ENCODE results near the gene LCLAT1. TPM values are rescaled to one million over a fixed set of nuclear protein-coding genes. Genes with fewer than 3 reads are reported as not detected.
"Not testable (repeated sequence)": the region's sequence is repeated elsewhere in the genome, so short reads cannot be mapped to it uniquely, and the experiment has no call there.

The LCLAT1 gene
- total RNA-seq, 1 donor from 2014 or later = 21.8 TPM

- intact Hi-C loops (cut with micrococcal nuclease) = loop anchor here (1.0 to 10.0 kb wide), 3 partner anchors 37 to 876 kb away; partner anchors contain the start of gene EHD3
These were observed 1.8 kb downstream of the LCLAT1 start for GRCh38 chr2:30448866-30449265.

DNA sequence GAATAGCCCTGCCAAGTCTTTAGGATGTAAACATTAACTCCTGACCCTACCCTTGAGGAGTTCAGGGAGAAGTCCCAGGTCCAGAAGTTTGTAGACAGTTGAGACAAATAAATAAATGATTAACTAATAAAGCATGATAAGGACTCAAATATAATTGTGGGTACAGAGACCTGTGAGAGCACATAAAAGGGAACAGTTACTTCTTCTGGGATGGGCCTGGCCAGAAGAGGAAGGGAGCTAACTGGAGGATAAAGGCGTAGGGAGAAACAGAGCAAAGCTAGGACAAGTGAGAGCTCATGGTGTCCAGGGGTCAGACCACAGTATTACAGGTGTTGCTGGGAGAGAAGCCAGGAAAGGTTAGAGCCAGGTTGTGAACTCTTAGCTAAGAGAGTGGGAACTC, 3.0 kb downstream of the LCLAT1 start:
- intact Hi-C loops (cut with micrococcal nuclease) = no loop called here

DNA sequence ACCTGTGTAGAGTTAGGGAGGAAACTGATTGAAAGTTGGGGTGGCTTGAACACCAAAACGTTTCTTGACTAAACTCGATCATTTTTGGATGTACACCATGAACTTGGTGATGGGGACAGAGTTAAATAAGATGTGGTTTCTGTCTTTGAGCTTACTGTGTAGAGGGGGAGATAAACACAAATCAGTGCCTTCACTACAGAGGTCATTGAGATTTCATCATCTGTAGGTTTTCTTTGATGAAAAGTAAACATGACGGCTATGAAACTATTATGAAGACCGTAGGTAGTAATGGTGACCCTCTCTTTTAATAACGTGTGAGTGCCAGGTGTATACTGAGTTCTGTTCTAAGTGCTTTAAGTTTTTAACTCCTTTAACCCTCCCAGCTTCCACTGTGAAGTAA, 6.5 kb downstream of the LCLAT1 start:
- intact Hi-C loops (cut with micrococcal nuclease) = no loop called here

DNA sequence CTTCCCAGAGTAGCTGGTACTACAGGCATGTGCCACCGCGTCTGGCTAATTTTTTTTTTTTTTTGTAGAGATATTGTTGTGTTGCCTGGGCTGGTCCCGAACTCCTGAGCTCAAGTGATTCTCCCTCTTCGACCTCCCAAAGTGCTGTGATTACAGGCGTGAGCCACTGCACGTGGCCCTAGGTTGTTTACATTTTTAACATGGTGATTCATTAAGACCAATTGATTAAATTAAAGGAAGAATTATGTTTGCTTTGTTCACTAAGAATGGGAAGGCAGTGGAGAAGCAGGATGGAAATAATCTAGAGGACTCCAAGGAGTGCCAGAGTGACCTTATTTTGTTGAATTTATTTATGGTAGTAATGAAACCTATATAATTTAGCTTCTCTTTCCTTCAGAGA, 7.5 kb downstream of the LCLAT1 start:
- intact Hi-C loops (cut with micrococcal nuclease) = no loop called here

- intact Hi-C loops (cut with micrococcal nuclease) = no loop called here
These were observed 8.2 kb downstream of the LCLAT1 start for GRCh38 chr2:30455114-30455738.

GRCh38 chr2:30456106-30456505, 9.1 kb downstream of the LCLAT1 start:
- intact Hi-C loops (cut with micrococcal nuclease) = no loop called here

DNA sequence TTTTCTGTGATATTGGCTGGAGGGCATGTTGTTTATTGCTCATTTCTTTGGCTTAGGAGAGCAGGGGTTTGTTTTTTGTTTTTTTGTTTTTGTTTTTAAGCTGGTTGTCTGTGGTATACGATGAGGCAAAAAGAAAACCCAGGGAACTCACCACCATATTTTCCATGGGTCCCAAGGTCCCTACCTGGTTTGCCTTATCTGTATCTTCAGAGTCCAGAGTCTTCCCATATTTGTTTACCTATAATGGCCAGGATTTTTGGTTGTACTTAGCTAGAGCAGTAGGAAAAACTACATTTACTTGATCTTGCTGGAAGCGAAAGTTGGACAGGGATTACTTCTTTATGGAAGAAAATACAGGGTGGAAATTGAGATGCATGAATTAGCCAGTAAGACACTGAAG, 9.5 kb downstream of the LCLAT1 start:
- intact Hi-C loops (cut with micrococcal nuclease) = no loop called here

DNA sequence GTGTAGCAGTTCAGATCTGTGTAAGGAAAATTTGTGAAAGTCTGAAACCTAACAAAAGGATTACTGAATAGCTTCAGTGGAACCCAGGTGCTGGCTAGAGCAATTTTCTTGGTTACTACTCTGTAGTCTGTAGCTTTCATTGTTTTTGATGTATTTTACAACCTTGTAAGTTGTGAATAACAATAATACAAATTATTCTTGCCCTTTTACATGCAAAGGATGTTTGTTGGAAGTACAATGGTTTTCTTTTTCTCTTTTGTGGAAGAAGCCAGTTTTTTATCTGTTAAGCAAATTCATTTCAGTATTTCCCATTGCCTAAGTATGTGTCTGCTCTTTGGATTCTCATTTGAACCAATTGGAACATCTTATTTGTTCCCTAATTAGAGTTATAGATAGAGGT, 10.2 kb downstream of the LCLAT1 start:
- intact Hi-C loops (cut with micrococcal nuclease) = no loop called here

GRCh38 chr2:30459140-30459539, 12.1 kb downstream of the LCLAT1 start:
- intact Hi-C loops (cut with micrococcal nuclease) = no loop called here

GRCh38 chr2:30462131-30462857, 15.2 kb downstream of the LCLAT1 start:
- intact Hi-C loops (cut with micrococcal nuclease) = no loop called here

DNA sequence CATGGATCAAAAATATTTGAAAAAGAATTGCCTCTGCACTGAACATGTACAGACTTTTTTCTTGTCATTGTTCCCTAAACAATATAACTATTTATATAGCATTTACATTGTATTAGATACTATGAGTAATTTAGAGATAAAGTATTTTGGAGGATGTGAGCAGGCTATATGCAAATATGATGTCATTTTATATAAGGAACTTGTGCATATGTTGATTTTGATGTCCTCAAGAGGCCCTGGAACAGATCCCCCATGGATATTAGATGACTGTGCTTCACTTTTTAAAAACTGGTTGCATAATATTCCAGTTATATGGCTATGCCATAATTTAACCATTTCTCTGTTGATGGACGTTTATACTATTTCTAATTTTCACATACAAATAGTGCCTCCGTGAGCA, 16.5 kb downstream of the LCLAT1 start:
- intact Hi-C loops (cut with micrococcal nuclease) = no loop called here

- intact Hi-C loops (cut with micrococcal nuclease) = no loop called here
These were observed 17.6 kb downstream of the LCLAT1 start for GRCh38 chr2:30464544-30465170.

DNA sequence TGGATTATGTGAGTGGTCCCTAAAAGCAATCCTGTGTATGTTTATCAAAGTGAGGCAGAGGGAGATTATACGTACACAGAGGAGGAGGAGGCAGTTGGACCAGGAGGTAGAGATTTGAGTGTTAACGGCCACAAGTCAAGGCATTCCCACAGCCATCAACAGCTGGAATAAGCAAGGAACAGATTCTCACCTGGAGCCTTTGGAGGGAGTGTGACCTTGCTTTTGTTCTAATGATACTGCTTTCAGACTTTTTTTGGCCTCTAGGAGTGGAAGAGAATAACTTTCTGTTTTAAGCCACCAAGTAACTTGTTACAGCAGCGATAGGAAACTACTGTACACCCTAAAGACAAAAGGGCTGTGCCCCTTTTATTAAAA, 18.1 kb downstream of the LCLAT1 start:
- intact Hi-C loops (cut with micrococcal nuclease) = no loop called here

GRCh38 chr2:30466216-30466615, 19.2 kb downstream of the LCLAT1 start:
- intact Hi-C loops (cut with micrococcal nuclease) = no loop called here

DNA sequence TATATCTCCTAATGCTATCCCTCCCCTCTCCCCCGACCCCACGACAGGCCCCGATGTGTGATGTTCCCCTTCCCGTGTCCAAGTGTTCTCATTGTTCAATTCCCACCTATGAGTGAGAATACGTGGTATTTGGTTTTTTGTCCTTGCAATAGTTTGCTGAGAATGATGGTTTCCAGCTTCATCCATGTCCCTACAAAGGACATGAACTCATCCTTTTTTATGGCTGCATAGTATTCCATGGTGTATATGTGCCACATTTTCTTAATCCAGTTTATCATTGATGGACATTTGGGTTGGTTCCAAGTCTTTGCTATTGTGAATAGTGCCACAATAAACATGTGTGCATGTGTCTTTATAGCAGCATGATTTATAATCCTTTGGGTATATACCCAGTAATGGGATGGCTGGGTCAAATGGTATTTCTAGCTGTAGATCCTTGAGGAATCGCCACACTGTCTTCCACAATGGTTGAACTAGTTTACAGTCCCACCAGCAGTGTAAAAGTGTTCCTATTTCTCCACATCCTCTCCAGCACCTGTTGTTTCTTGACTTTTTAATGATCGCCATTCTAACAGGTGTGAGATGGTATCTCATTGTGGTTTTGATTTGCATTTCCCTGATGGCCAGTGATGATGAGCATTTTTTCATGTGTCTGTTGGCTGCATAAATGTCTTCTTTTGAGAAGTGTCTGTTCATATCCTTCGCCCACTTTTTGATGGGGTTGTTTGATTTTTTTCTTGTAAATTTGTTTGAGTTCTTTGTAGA, 20.2 kb downstream of the LCLAT1 start:
- intact Hi-C loops (cut with micrococcal nuclease) = not testable (repeated sequence)

DNA sequence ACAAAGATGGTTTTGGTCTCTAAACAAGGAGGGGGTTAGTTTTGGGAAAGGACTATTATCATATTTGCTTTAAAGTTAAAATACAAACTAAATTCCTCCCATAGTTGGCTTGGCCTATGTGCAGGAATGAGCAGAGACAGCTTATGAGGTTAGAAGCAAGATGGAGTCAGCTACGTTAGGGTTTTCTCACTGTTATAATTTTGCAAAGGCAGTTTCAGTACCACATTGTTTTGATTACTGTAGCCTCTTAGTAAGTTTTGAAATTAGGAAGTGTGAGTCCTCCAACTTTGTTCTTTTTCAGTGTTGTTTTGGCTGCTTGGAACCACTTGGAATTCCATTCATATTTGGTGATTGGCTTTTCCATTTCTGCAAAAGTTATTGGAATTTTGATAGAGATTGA, 23.4 kb downstream of the LCLAT1 start:
- intact Hi-C loops (cut with micrococcal nuclease) = no loop called here

- intact Hi-C loops (cut with micrococcal nuclease) = no loop called here
These were observed 25.3 kb downstream of the LCLAT1 start for GRCh38 chr2:30472326-30472725.

DNA sequence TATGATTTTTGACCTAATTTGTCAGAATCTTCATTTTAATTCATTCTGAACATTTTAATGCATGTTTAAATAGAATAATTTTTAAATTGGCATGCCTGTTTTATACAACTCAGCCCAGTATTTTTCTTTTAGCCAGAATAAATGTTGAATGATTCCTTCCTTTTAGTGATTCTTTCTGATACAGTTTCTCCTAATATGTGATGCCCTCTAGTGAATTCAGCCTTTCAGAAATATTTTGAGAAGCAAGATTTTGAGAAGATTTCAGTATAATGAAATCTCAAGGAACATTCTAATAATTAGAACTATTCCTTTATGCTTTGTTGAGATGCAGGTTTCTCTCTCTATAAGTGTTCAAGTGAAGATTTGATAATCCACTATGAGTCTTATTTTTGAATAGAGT, 28.5 kb downstream of the LCLAT1 start:
- intact Hi-C loops (cut with micrococcal nuclease) = loop anchor here (1.0 to 2.0 kb wide), 2 partner anchors 267 to 311 kb away; no protein-coding TSS in a partner anchor

DNA sequence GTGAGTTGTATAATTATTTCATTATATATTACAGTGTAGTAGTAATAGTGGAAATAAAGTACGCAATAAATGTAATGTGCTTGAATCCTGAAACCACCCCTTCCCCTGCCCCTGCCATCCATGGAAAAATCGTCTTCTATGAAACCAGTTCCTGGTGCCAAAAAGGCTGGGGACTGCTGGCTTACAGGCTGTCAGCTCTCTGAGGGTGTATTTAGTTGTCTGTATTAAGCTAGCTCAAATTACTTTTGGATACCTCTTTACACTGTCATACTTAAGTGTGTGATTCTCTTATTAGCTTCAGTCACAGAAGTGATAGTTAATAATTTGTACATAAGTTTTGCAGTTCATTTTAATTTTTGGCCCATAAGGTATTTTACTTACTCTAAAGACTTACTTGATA, 29.6 kb downstream of the LCLAT1 start:
- intact Hi-C loops (cut with micrococcal nuclease) = no loop called here

GRCh38 chr2:30480703-30481322, 33.8 kb downstream of the LCLAT1 start:
- intact Hi-C loops (cut with micrococcal nuclease) = no loop called here

DNA sequence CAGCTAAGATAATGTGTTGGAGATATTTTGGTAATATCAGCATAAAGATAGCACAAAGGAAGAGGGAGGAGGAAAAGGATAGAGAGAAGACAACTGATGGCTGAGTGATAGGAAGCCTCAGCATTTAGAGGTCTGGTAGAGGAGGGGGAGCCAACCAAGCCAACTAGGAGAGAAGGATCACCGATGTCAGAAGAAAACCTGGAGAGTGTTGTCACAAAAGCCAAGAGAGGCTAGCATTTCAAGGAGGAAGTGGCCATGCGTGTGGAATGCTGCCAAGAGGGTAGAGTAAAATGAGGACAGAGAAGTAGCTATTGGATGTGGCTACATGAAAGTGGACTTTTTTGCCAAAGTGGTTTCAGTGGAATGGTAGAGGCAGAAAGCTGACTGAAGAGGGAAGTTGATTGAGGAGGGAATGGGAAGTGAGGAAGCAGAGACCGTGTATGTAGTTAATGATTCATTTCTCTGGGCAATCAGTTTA, 34.3 kb downstream of the LCLAT1 start:
- intact Hi-C loops (cut with micrococcal nuclease) = no loop called here

Measured in T-helper 1 cell treated with Interleukin-12 subunit alpha and Interleukin-12 subunit beta and Interleukin-4 antibody, amounts not matched to agents 30 ng/mL and 1 ng/mL, for 36 hours (primary cell).